IMR-90 (cell line): ENCODE data around the gene POLR2M. TPM values are rescaled to one million over a fixed set of nuclear protein-coding genes. Genes with fewer than 3 reads are reported as not detected.

Experiments
- ATAC-seq: fragments of 200-7000 bp; cut with Tn5 transposase; 2 replicates; pipeline ENCODE4 v1.9.1; 2020; ENCODE audit warnings: low read depth, mild to moderate bottlenecking, moderate library complexity
- BruUV-seq: library from RNA; stranded (reverse); fragments of 400-500 nt; replicated peaks from 2 replicates; lab custom pipeline; 2021; lab: Mats Ljungman, UMichigan
- CTCF ChIA-PET: fragments of 300-600 bp; formaldehyde crosslinking; extraction: SDS; loops from one replicate; lab custom pipeline; 2021; ENCODE audit warnings: antibody characterized with exemption; lab: Yijun Ruan, JAX
- POLR2A ChIA-PET: fragments of 300-600 bp; sonication (Branson Sonifier 250); formaldehyde crosslinking; loops from one replicate; lab custom pipeline; 2022; ENCODE audit warnings: antibody characterized with exemption; ENCODE audit not compliant: unreplicated experiment; lab: Charles Lee
- DNase-seq: peaks from one replicate; pipeline ENCODE4 v3.0.0; 2013
- H2AFZ ChIP-seq: replicated peaks from 2 replicates; pipeline ENCODE3; 2013; ENCODE audit warnings: low read length, mild to moderate bottlenecking; ENCODE audit not compliant: poor library complexity
- H2AK5ac ChIP-seq: 2 replicates; pipeline ENCODE4 v1.6.1; 2013; ENCODE audit warnings: low read depth, low read length, inconsistent platforms
- H2AK9ac ChIP-seq: replicated peaks from 2 replicates; pipeline ENCODE3; 2013; ENCODE audit warnings: mild to moderate bottlenecking, low read depth, low read length, moderate library complexity; ENCODE audit not compliant: poor library complexity
- H2BK120ac ChIP-seq: 2 replicates; pipeline ENCODE4 v1.6.1; 2013; ENCODE audit warnings: low read depth, low read length, inconsistent platforms
- H2BK15ac ChIP-seq: 3 replicates; pipeline ENCODE4 v1.6.1; 2013; ENCODE audit warnings: low read depth, low read length, inconsistent platforms
- H2BK20ac ChIP-seq: 2 replicates; pipeline ENCODE4 v1.6.1; 2013; ENCODE audit warnings: low read depth, mild to moderate bottlenecking, inconsistent platforms, low read length, moderate library complexity
- H2BK5ac ChIP-seq: 2 replicates; pipeline ENCODE4 v1.6.1; 2013; ENCODE audit warnings: mild to moderate bottlenecking, low read depth, low read length, inconsistent platforms; ENCODE audit not compliant: poor library complexity, severe bottlenecking
- H3K14ac ChIP-seq: replicated peaks from 2 replicates; pipeline ENCODE4 v1.6.1; 2013; ENCODE audit warnings: low read depth, low read length, inconsistent platforms
- H3K18ac ChIP-seq: 2 replicates; pipeline ENCODE4 v1.6.1; 2013; ENCODE audit warnings: low read depth, low read length, control low read depth
- H3K23ac ChIP-seq: 2 replicates; pipeline ENCODE4 v1.6.1; 2013; ENCODE audit warnings: low read depth, low read length, inconsistent platforms
- H3K27ac ChIP-seq: 2 replicates; pipeline ENCODE4 v1.5.1; 2013; ENCODE audit warnings: mild to moderate bottlenecking, control low read depth, low read length; ENCODE audit not compliant: insufficient read depth
- H3K27me3 ChIP-seq: 2 replicates; pipeline ENCODE4 v1.6.1; 2013; ENCODE audit warnings: low read length; ENCODE audit not compliant: control insufficient read depth, insufficient read depth
- H3K36me3 ChIP-seq: 2 replicates; pipeline ENCODE4 v1.6.1; 2013; ENCODE audit warnings: low read length, mixed read lengths; ENCODE audit not compliant: control insufficient read depth, insufficient read depth
- H3K4ac ChIP-seq: 2 replicates; pipeline ENCODE4 v1.6.1; 2013; ENCODE audit warnings: low read depth, low read length, inconsistent platforms
- H3K4me1 ChIP-seq: 2 replicates; pipeline ENCODE4 v1.6.1; 2013; ENCODE audit warnings: low read length, mixed read lengths; ENCODE audit not compliant: control insufficient read depth, insufficient read depth
- H3K4me2 ChIP-seq: 2 replicates; pipeline ENCODE4 v1.6.1; 2013; ENCODE audit warnings: low read depth, mild to moderate bottlenecking, control low read depth, low read length, moderate library complexity
- H3K4me3 ChIP-seq: 2 replicates; pipeline ENCODE4 v1.5.1; 2013; ENCODE audit warnings: low read depth, mild to moderate bottlenecking, control low read depth, low read length, moderate library complexity; ENCODE audit not compliant: insufficient read depth
- H3K56ac ChIP-seq: 2 replicates; pipeline ENCODE4 v1.6.1; 2013; ENCODE audit warnings: low read length, inconsistent platforms; ENCODE audit not compliant: insufficient read depth; ENCODE audit errors: extremely low read depth
- H3K79me1 ChIP-seq, 2 experiments: 2 replicates each; pipeline ENCODE4 v1.6.1; 2013; ENCODE audit warnings: low read length in 2 of 2, inconsistent platforms in 1 of 2, low read depth in 1 of 2
- H3K9ac ChIP-seq: 2 replicates; pipeline ENCODE4 v1.6.1; 2013; ENCODE audit warnings: low read depth, low read length, control low read depth
- H3K9me1 ChIP-seq: 2 replicates; pipeline ENCODE4 v1.6.1; 2013; ENCODE audit warnings: low read length, inconsistent platforms; ENCODE audit not compliant: insufficient read depth
- H3K9me3 ChIP-seq: 2 replicates; pipeline ENCODE4 v1.6.1; 2013; ENCODE audit warnings: low read length; ENCODE audit not compliant: control insufficient read depth, insufficient read depth
- H4K20me1 ChIP-seq: 2 replicates; pipeline ENCODE4 v1.6.1; 2013; ENCODE audit warnings: low read length, inconsistent platforms; ENCODE audit not compliant: insufficient read depth
- H4K5ac ChIP-seq: 2 replicates; pipeline ENCODE4 v1.6.1; 2013; ENCODE audit warnings: mild to moderate bottlenecking, low read depth, low read length, control low read depth
- H4K8ac ChIP-seq, 2 experiments: 2 replicates each; pipeline ENCODE4 v1.6.1; 2013; ENCODE audit warnings: low read depth in 2 of 2, low read length in 2 of 2, control low read depth in 1 of 2, inconsistent platforms in 1 of 2
- H4K91ac ChIP-seq: 2 replicates; pipeline ENCODE4 v1.6.1; 2013; ENCODE audit warnings: low read depth, low read length, inconsistent platforms; ENCODE audit not compliant: insufficient read depth
- BHLHE40 ChIP-seq: fragments of 150-350 bp; IDR thresholded peaks from 2 replicates; pipeline ENCODE4 v1.6.1; 2016; ENCODE audit warnings: mild to moderate bottlenecking, low read depth, low read length
- CEBPB ChIP-seq: IDR thresholded peaks from 2 replicates; pipeline ENCODE4 v1.6.1; 2012; ENCODE audit warnings: low read depth, low read length, improper control_type of control experiment
- CHD1 ChIP-seq: IDR thresholded peaks from 2 replicates; pipeline ENCODE4 v1.6.1; 2012; ENCODE audit warnings: low read depth, low read length, improper control_type of control experiment
- FOS ChIP-seq: fragments of 150-350 bp; IDR thresholded peaks from 2 replicates; pipeline ENCODE4 v1.6.1; 2016; ENCODE audit warnings: low read depth, low read length
- MAFK ChIP-seq: IDR thresholded peaks from 2 replicates; pipeline ENCODE4 v1.6.1; 2012; ENCODE audit warnings: low read depth, low read length, improper control_type of control experiment
- MAZ ChIP-seq: IDR thresholded peaks from 2 replicates; pipeline ENCODE4 v1.6.1; 2012; ENCODE audit warnings: low read depth, mild to moderate bottlenecking, low read length, improper control_type of control experiment, moderate library complexity, borderline replicate concordance
- MXI1 ChIP-seq: IDR thresholded peaks from 2 replicates; pipeline ENCODE4 v1.6.1; 2012; ENCODE audit warnings: low read depth, mild to moderate bottlenecking, low read length, moderate library complexity, borderline replicate concordance
- NFE2L2 ChIP-seq: fragments of 150-350 bp; IDR thresholded peaks from 2 replicates; pipeline ENCODE4 v1.6.1; 2016; ENCODE audit warnings: low read depth, mild to moderate bottlenecking, low read length
- POLR2A ChIP-seq: IDR thresholded peaks from 2 replicates; pipeline ENCODE4 v1.6.1; 2012; ENCODE audit warnings: mild to moderate bottlenecking, low read depth, low read length
- RAD21 ChIP-seq: IDR thresholded peaks from 2 replicates; pipeline ENCODE4 v1.6.1; 2012; ENCODE audit warnings: low read length, improper control_type of control experiment
- RCOR1 ChIP-seq: IDR thresholded peaks from 2 replicates; pipeline ENCODE4 v1.6.1; 2012; ENCODE audit warnings: mild to moderate bottlenecking, low read length, improper control_type of control experiment; ENCODE audit not compliant: insufficient replicate concordance
- RFX5 ChIP-seq: IDR thresholded peaks from 2 replicates; pipeline ENCODE4 v1.8.0; 2012; ENCODE audit warnings: low read depth, mild to moderate bottlenecking, low read length, moderate library complexity
- SMC3 ChIP-seq: fragments of 150-350 bp; IDR thresholded peaks from 2 replicates; pipeline ENCODE4 v1.6.1; 2016; ENCODE audit warnings: low read depth, mild to moderate bottlenecking, antibody characterized with exemption, low read length, moderate library complexity
- WGBS, 2 experiments: methylation state at CpG; one replicate each; pipeline versions ENCODE4 v1.1.5 to v1.1.7; 2013; ENCODE audit warnings: missing lambda C conversion rate in 2 of 2; ENCODE audit not compliant: insufficient read length in 1 of 2; ENCODE audit errors: extremely low coverage in 2 of 2; 5-methylcytosine and 5-hydroxymethylcytosine counted together
- dilution Hi-C: fragments of 300-500 bp; cut with HindIII; formaldehyde crosslinking; loops from one replicate; pipeline ENCODE4 v1.14.3; 2018; ENCODE audit warnings: low sequenced_read_pairs; ENCODE audit not compliant: unreplicated experiment
- in situ Hi-C: fragments of 300-500 bp; cut with MboI; formaldehyde crosslinking; loops from 3 replicates; pipeline ENCODE4 v1.14.3; 2019; ENCODE audit warnings: low sequenced_read_pairs, inconsistent platforms, mixed read lengths
- intact Hi-C: fragments of 100-400 bp; cut with micrococcal nuclease; formaldehyde crosslinking; loops from 2 replicates; pipeline ENCODE4 v1.10.0; 2022
- polyA plus RNA-seq, 3 experiments: library from polyadenylated mRNA; depleted of rRNA; stranded (reverse); fragments of >200 nt; gene quantifications; 2 replicates each; pipeline ENCODE4 v1.2.3, GENCODE V29; 2012; ENCODE audit warnings: low replicate concordance in 1 of 3
- total RNA-seq: library from RNA; depleted of rRNA; stranded (reverse); fragments of >200 nt; gene quantifications from 2 replicates; pipeline ENCODE4 v1.2.3, GENCODE V29; 2012
- TF ChIP-seq, protein P1 (sequence below): conservative IDR thresholded peaks from 2 replicates; pipeline ENCODE4 v1.5.1; 2012; ENCODE audit warnings: mild to moderate bottlenecking, low read depth, low read length, improper control_type of control experiment
- TF ChIP-seq, protein P2 (sequence below): fragments of 150-350 bp; IDR thresholded peaks from 2 replicates; pipeline ENCODE4 v1.6.1; 2017; ENCODE audit warnings: mild to moderate bottlenecking, antibody characterized with exemption, low read length, low read depth
- TF ChIP-seq, protein P3 (sequence below): fragments of 150-350 bp; IDR thresholded peaks from 2 replicates; pipeline ENCODE4 v1.6.1; 2016; ENCODE audit warnings: low read depth, mild to moderate bottlenecking, low read length, moderate library complexity, borderline replicate concordance

The POLR2M gene
- total and polyA plus RNA-seq, 2 of the 4 experiments (the other 2 are of a cell fraction): 60.8 to 117 TPM

GRCh38 chr15:57718309-57718708 lies 11.8 kb downstream of the POLR2M start:
- no peak overlapping the region for H3K56ac ChIP-seq
- ChIA-PET CTCF (no interaction called here), POLR2A (no interaction called here)
- no peak overlapping the region for H3K4ac ChIP-seq
- H3K4me2 ChIP-seq: no peak overlapping the region
- H2AFZ ChIP-seq: no peak overlapping the region
- no peak overlapping the region for H3K14ac ChIP-seq
- ATAC-seq (no peak), DNase-seq (no peak)
- H3K4me3 ChIP-seq: no peak overlapping the region
- H2BK20ac ChIP-seq: no peak overlapping the region
- no peak for TF ChIP-seq RCOR1
- TF ChIP-seq, protein P1, sequence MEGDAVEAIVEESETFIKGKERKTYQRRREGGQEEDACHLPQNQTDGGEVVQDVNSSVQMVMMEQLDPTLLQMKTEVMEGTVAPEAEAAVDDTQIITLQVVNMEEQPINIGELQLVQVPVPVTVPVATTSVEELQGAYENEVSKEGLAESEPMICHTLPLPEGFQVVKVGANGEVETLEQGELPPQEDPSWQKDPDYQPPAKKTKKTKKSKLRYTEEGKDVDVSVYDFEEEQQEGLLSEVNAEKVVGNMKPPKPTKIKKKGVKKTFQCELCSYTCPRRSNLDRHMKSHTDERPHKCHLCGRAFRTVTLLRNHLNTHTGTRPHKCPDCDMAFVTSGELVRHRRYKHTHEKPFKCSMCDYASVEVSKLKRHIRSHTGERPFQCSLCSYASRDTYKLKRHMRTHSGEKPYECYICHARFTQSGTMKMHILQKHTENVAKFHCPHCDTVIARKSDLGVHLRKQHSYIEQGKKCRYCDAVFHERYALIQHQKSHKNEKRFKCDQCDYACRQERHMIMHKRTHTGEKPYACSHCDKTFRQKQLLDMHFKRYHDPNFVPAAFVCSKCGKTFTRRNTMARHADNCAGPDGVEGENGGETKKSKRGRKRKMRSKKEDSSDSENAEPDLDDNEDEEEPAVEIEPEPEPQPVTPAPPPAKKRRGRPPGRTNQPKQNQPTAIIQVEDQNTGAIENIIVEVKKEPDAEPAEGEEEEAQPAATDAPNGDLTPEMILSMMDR: no peak
- TF ChIP-seq RFX5: no peak
- no peak for TF ChIP-seq SMC3
- TF ChIP-seq, protein P2, sequence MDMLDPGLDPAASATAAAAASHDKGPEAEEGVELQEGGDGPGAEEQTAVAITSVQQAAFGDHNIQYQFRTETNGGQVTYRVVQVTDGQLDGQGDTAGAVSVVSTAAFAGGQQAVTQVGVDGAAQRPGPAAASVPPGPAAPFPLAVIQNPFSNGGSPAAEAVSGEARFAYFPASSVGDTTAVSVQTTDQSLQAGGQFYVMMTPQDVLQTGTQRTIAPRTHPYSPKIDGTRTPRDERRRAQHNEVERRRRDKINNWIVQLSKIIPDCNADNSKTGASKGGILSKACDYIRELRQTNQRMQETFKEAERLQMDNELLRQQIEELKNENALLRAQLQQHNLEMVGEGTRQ: no peak
- no peak for TF ChIP-seq FOS
- TF ChIP-seq CEBPB: no peak
- no peak for TF ChIP-seq CHD1
- no peak for TF ChIP-seq POLR2A
- no peak for TF ChIP-seq MAFK
- TF ChIP-seq NFE2L2: no peak
- no peak for TF ChIP-seq MXI1
- TF ChIP-seq BHLHE40: no peak
- TF ChIP-seq MAZ: no peak
- TF ChIP-seq, protein P3, sequence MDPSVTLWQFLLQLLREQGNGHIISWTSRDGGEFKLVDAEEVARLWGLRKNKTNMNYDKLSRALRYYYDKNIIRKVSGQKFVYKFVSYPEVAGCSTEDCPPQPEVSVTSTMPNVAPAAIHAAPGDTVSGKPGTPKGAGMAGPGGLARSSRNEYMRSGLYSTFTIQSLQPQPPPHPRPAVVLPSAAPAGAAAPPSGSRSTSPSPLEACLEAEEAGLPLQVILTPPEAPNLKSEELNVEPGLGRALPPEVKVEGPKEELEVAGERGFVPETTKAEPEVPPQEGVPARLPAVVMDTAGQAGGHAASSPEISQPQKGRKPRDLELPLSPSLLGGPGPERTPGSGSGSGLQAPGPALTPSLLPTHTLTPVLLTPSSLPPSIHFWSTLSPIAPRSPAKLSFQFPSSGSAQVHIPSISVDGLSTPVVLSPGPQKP: no peak
- no peak for TF ChIP-seq RAD21
- no peaks in the 10 kb centered on the region for H3K4me1 ChIP-seq
- H4K5ac ChIP-seq: no peak overlapping the region
- H2AK9ac ChIP-seq: no peak overlapping the region
- intact Hi-C loops (no loop called here), in situ Hi-C loops (no loop called here), dilution Hi-C loops (no loop called here)
- H2BK15ac ChIP-seq: no peak overlapping the region
- H3K27me3 ChIP-seq: no peaks in the 10 kb centered on the region
- no TSS peak for BruUV-seq
- no CpG with 5 or more reads among the region's 2 CpGs for WGBS, 2 experiments
- H3K23ac ChIP-seq: no peak overlapping the region
- peaks cover 17% of the 10 kb centered on the region for H3K36me3 ChIP-seq
- H4K20me1 ChIP-seq: no peaks in the 10 kb centered on the region
- H3K9me1 ChIP-seq: no peaks in the 10 kb centered on the region
- no peak overlapping the region for H2BK5ac ChIP-seq
- no peak overlapping the region for H2BK120ac ChIP-seq
- H3K9ac ChIP-seq: no peak overlapping the region
- H3K79me1 ChIP-seq: no peaks in the 10 kb centered on the region
- H2AK5ac ChIP-seq: no peak overlapping the region
- H3K27ac ChIP-seq: no peak overlapping the region
- no peaks in the 10 kb centered on the region for H3K9me3 ChIP-seq
- no peak overlapping the region for H3K18ac ChIP-seq
- H4K8ac ChIP-seq: no peak overlapping the region
- no peak overlapping the region for H4K91ac ChIP-seq
